Endothelial cell of umbilical vein (primary cell): Measurements from ENCODE around the gene CATSPERD. TPM values are rescaled to one million over a fixed set of nuclear protein-coding genes. Genes with fewer than 3 reads are reported as not detected.

Source experiments
- BruUV-seq: library from RNA; stranded (reverse); fragments of 400-500 nt; replicated peaks from 2 replicates; lab custom pipeline; 2021; lab: Mats Ljungman, UMichigan
- CTCF ChIA-PET: fragments of 300-600, 350-600 bp; sonication (Branson Sonifier 250); formaldehyde crosslinking; loops from one replicate; lab custom pipeline; 2021; ENCODE audit warnings: antibody characterized with exemption, inconsistent platforms; lab: Charles Lee
- POLR2A ChIA-PET: fragments of 300-600, 350-600 bp; sonication (Branson Sonifier 250); formaldehyde crosslinking; loops from one replicate; lab custom pipeline; 2021; ENCODE audit warnings: antibody characterized with exemption, inconsistent platforms; lab: Charles Lee
- DNase-seq: peaks from one replicate; pipeline ENCODE4 v3.0.0-alpha.2; 2011; ENCODE audit warnings: low read depth, low spot score
- FAIRE-seq: peaks from 2 replicates; lab custom pipeline; 2011; peaks lifted over from hg19 to GRCh38; lab: Jason Lieb, UNC
- H2AFZ ChIP-seq: 2 replicates; pipeline ENCODE4 v1.6.0; 2012; ENCODE audit warnings: low read depth, low read length, control low read depth, inconsistent platforms
- H3K27ac ChIP-seq: 2 replicates; pipeline ENCODE4 v1.5.1; 2011; ENCODE audit warnings: low read depth, mild to moderate bottlenecking, control low read depth, low read length, moderate library complexity; ENCODE audit not compliant: insufficient read depth
- H3K27me3 ChIP-seq, 2 experiments: 2 replicates each; pipeline versions ENCODE4 v1.6.0 to v1.6.1; 2011; ENCODE audit warnings: low read length in 2 of 2, mixed read lengths in 1 of 2; ENCODE audit not compliant: control insufficient read depth in 2 of 2, insufficient read depth in 2 of 2
- H3K36me3 ChIP-seq, 2 experiments: 2 replicates in 1 of 2; 3 replicates in 1 of 2; pipeline ENCODE4 v1.5.1; 2011; ENCODE audit warnings: low read length in 2 of 2, mild to moderate bottlenecking in 1 of 2, moderate library complexity in 1 of 2; ENCODE audit not compliant: control insufficient read depth in 2 of 2, insufficient read depth in 2 of 2; ENCODE audit errors: extremely low read depth in 1 of 2
- H3K4me1 ChIP-seq: 3 replicates; pipeline ENCODE4 v1.5.1; 2011; ENCODE audit warnings: mild to moderate bottlenecking, low read length; ENCODE audit not compliant: control insufficient read depth, insufficient read depth; ENCODE audit errors: extremely low read depth
- H3K4me2 ChIP-seq: 2 replicates; pipeline ENCODE4 v1.6.1; 2011; ENCODE audit warnings: low read length, control low read depth, mixed read lengths; ENCODE audit not compliant: insufficient read depth
- H3K4me3 ChIP-seq, 3 experiments: fragments of 200-600 bp in 1 of 3; sonication (generic), shearing (Covaris generic) in 1 of 3; replicated peaks in 1 of 3; 2 replicates each; pipeline ENCODE4 v1.5.1; 2011 to 2016; ENCODE audit warnings: control low read depth in 3 of 3, low read length in 3 of 3, mild to moderate bottlenecking in 2 of 3, inconsistent platforms in 1 of 3, low read depth in 1 of 3, moderate library complexity in 1 of 3; ENCODE audit not compliant: insufficient read depth in 1 of 3
- H3K79me2 ChIP-seq: 2 replicates; pipeline ENCODE4 v1.6.0; 2012; ENCODE audit warnings: low read length, inconsistent platforms; ENCODE audit not compliant: control insufficient read depth, insufficient read depth
- H3K9ac ChIP-seq: replicated peaks from 2 replicates; pipeline ENCODE3; 2011; ENCODE audit warnings: low read length, control low read depth; ENCODE audit not compliant: insufficient read depth; ENCODE audit errors: extremely low read depth
- H3K9me1 ChIP-seq: replicated peaks from 3 replicates; pipeline ENCODE4 v1.6.0; 2011; ENCODE audit warnings: mild to moderate bottlenecking, low read length; ENCODE audit not compliant: control insufficient read depth, insufficient read depth; ENCODE audit errors: extremely low read depth
- H3K9me3 ChIP-seq: replicated peaks from 2 replicates; pipeline ENCODE4 v1.5.1; 2012; ENCODE audit warnings: low read length, inconsistent platforms; ENCODE audit not compliant: control insufficient read depth, insufficient read depth
- H4K20me1 ChIP-seq: replicated peaks from 2 replicates; pipeline ENCODE3; 2011; ENCODE audit warnings: mild to moderate bottlenecking, low read length; ENCODE audit not compliant: control insufficient read depth, insufficient read depth; ENCODE audit errors: extremely low read depth
- EZH2 ChIP-seq: IDR thresholded peaks from 2 replicates; pipeline ENCODE4 v1.6.1; 2012; ENCODE audit warnings: borderline replicate concordance, low read depth, mild to moderate bottlenecking, moderate library complexity, low read length, inconsistent platforms; ENCODE audit not compliant: severe bottlenecking
- FOS ChIP-seq: IDR thresholded peaks from 2 replicates; pipeline ENCODE4 v1.6.1; 2011; ENCODE audit warnings: mild to moderate bottlenecking, low read length, moderate library complexity, borderline replicate concordance; ENCODE audit not compliant: insufficient read depth
- GATA2 ChIP-seq: IDR thresholded peaks from 2 replicates; pipeline ENCODE4 v1.7.0; 2011; ENCODE audit warnings: low read depth, mild to moderate bottlenecking, moderate library complexity, mixed read lengths, low read length; ENCODE audit not compliant: insufficient read length, insufficient read depth
- JUN ChIP-seq: IDR thresholded peaks from 2 replicates; pipeline ENCODE4 v1.6.1; 2011; ENCODE audit warnings: borderline replicate concordance, low read depth; ENCODE audit not compliant: insufficient read length, insufficient read depth
- MYC ChIP-seq: IDR thresholded peaks from one replicate; pipeline ENCODE4 v1.6.1; 2011; ENCODE audit warnings: mild to moderate bottlenecking, low read depth, low read length
- POLR2A ChIP-seq: IDR thresholded peaks from 2 replicates; pipeline ENCODE4 v1.6.1; 2012; ENCODE audit warnings: low read depth, mild to moderate bottlenecking, control low read depth, low read length
- POLR2AphosphoS5 ChIP-seq: IDR thresholded peaks from 2 replicates; pipeline ENCODE4 v1.6.1; 2012; ENCODE audit warnings: low read depth, mild to moderate bottlenecking, control low read depth, low read length, moderate library complexity; ENCODE audit not compliant: insufficient read depth
- dilution Hi-C: fragments of 300-500 bp; cut with MboI; formaldehyde crosslinking; loops from one replicate; pipeline ENCODE4 v1.15.0; 2019; ENCODE audit warnings: low sequenced_read_pairs; ENCODE audit not compliant: extremely low pct_ligation_motif_present
- intact Hi-C: fragments of 100-400 bp; cut with micrococcal nuclease; formaldehyde crosslinking; loops from one replicate; pipeline ENCODE4 v1.10.0; 2022
- polyA plus RNA-seq, 4 experiments: library from polyadenylated mRNA; depleted of rRNA in 3 of 4; stranded (reverse) in 3 of 4; unstranded in 1 of 4; fragments of >200 nt; gene quantifications; 2 replicates each; pipeline versions ENCODE4 v1.2.1 to v1.2.3, GENCODE V29; 2011 to 2012; ENCODE audit warnings: missing spikeins in 1 of 4
- total RNA-seq: library from RNA; stranded (reverse); gene quantifications from 2 replicates; pipeline ENCODE4 v1.2.3, GENCODE V29; 2021
- TF ChIP-seq, protein P1 (sequence below), 2 donors: IDR thresholded peaks; 1 replicate in 1 of 2; 2 replicates in 1 of 2; pipeline ENCODE4 v1.5.1; 2011; ENCODE audit warnings: low read length in 2 of 2, mild to moderate bottlenecking in 2 of 2, moderate library complexity in 2 of 2, control low read depth in 1 of 2, inconsistent platforms in 1 of 2, low read depth in 1 of 2; ENCODE audit not compliant: insufficient read depth in 1 of 2; ENCODE audit errors: extremely low read depth in 1 of 2
- TF ChIP-seq, protein P2 (sequence below): IDR thresholded peaks from 2 replicates; pipeline ENCODE4 v1.6.1; 2011; ENCODE audit not compliant: insufficient read depth, insufficient read length

The CATSPERD gene
- total and polyA plus RNA-seq, 2 donors (not counting 3 experiments of a cell fraction or from before 2014, with no cell fraction given): not detected

DNA sequence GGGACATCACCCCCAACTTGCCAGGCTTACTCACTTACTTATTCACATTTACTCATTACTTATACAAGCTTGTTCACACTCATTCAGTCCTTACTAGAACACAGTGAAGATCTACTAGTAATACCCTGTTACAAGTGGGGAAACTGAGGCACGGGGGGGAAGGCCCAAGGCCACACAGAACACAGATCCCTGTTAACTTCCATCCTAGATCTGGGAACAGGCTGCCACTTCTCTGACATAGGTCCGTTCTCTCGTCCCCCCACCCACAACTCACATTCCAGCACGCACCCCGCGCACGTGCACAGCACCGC lies 83.0 kb downstream of the CATSPERD start:
- H3K9me3 ChIP-seq: no peaks in the 10 kb centered on the region
- no peaks in the 10 kb centered on the region for H3K36me3 ChIP-seq
- dilution Hi-C loops (no loop called here), intact Hi-C loops (loop anchor here (10.0 kb wide), 1 partner anchor 181 kb away; no protein-coding TSS in a partner anchor)
- peaks cover 5% of the 10 kb centered on the region for H3K4me1 ChIP-seq
- no peak for DNase-seq
- FAIRE-seq: no peak
- peak overlapping the region; percentile 78 for H2AFZ ChIP-seq
- H3K9me1 ChIP-seq: peaks cover 2% of the 10 kb centered on the region
- no peaks in the 10 kb centered on the region for H4K20me1 ChIP-seq
- peak overlapping the region; percentile 45 for H3K4me2 ChIP-seq
- POLR2A ChIA-PET: interaction anchor here (0.9 to 1.1 kb wide), 3 partner anchors 25 to 164 kb away, joined by 3 to 14 read pairs (median 4); partner anchors contain the start of gene VMAC
- H3K27ac ChIP-seq: no peak overlapping the region
- BruUV-seq: no TSS peak
- peaks cover 2 to 7% of the 10 kb centered on the region in 2 experiments for H3K27me3 ChIP-seq
- CTCF ChIA-PET: interaction anchor here (0.5 to 2.3 kb wide), 45 partner anchors 8 to 396 kb away, joined by 3 to 76 read pairs (median 6); partner anchors contain the start of genes CATSPERD, DUS3L, FUT6 and NDUFA11
- H3K4me3 ChIP-seq: peak overlapping the region in 1 of 3 experiments; percentile 2
- H3K79me2 ChIP-seq: no peaks in the 10 kb centered on the region
- no peak for TF ChIP-seq FOS
- TF ChIP-seq POLR2AphosphoS5: no peak
- TF ChIP-seq, protein P1, sequence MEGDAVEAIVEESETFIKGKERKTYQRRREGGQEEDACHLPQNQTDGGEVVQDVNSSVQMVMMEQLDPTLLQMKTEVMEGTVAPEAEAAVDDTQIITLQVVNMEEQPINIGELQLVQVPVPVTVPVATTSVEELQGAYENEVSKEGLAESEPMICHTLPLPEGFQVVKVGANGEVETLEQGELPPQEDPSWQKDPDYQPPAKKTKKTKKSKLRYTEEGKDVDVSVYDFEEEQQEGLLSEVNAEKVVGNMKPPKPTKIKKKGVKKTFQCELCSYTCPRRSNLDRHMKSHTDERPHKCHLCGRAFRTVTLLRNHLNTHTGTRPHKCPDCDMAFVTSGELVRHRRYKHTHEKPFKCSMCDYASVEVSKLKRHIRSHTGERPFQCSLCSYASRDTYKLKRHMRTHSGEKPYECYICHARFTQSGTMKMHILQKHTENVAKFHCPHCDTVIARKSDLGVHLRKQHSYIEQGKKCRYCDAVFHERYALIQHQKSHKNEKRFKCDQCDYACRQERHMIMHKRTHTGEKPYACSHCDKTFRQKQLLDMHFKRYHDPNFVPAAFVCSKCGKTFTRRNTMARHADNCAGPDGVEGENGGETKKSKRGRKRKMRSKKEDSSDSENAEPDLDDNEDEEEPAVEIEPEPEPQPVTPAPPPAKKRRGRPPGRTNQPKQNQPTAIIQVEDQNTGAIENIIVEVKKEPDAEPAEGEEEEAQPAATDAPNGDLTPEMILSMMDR (IDR thresholded peaks at IDR 0.05; ENCODE audit: extremely low read depth in 1 of 2, insufficient read depth in 1 of 2, low read depth in 1 of 2, low read length in 2 of 2): no peak
- TF ChIP-seq POLR2A: no peak
- TF ChIP-seq, protein P2, sequence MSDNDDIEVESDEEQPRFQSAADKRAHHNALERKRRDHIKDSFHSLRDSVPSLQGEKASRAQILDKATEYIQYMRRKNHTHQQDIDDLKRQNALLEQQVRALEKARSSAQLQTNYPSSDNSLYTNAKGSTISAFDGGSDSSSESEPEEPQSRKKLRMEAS: no peak
- no peak for TF ChIP-seq MYC
- TF ChIP-seq GATA2: no peak
- TF ChIP-seq JUN: no peak
- TF ChIP-seq EZH2: no peak
- H3K9ac ChIP-seq: no peak overlapping the region
